HepG2 (cell line): ENCODE results near the gene HES7. TPM values are rescaled to one million over a fixed set of nuclear protein-coding genes. Genes with fewer than 3 reads are reported as not detected.

Source experiments
- ATAC-seq: fragments of 200-7000 bp; cut with Tn5 transposase; 3 replicates; pipeline ENCODE4 v1.9.1; 2020; ENCODE audit warnings: mild to moderate bottlenecking, moderate library complexity
- BruUV-seq: library from RNA; stranded (reverse); fragments of 400-500 nt; replicated peaks from 2 replicates; lab custom pipeline; 2021; lab: Mats Ljungman, UMichigan
- CTCF ChIA-PET: fragments of 300-600 bp; formaldehyde crosslinking; extraction: SDS; loops from one replicate; lab custom pipeline; 2021; ENCODE audit warnings: low total read pairs, inconsistent platforms, low intra/inter-chr PET ratio; lab: Yijun Ruan, JAX
- POLR2A ChIA-PET: fragments of 350-600 bp; sonication (Branson Sonifier 250); formaldehyde crosslinking; loops from one replicate; lab custom pipeline; 2020; ENCODE audit warnings: antibody characterized with exemption, inconsistent platforms; lab: Yijun Ruan, JAX
- DNase-seq: peaks from one replicate; pipeline ENCODE4 v3.0.0-alpha.2; 2015; ENCODE audit warnings: low spot score
- FAIRE-seq: peaks from 3 replicates; lab custom pipeline; 2011; peaks lifted over from hg19 to GRCh38; lab: Jason Lieb, UNC
- H2AFZ ChIP-seq: one replicate; pipeline ENCODE4 v1.6.1; 2011; ENCODE audit warnings: low read length, inconsistent platforms
- H3K27ac ChIP-seq: fragments of 300-600 bp; 3 replicates; pipeline ENCODE4 v1.8.0; 2011; ENCODE audit warnings: mixed run types, mild to moderate bottlenecking, mixed read lengths, low read length, inconsistent platforms; ENCODE audit not compliant: insufficient read depth; ENCODE audit errors: extremely low read length
- H3K27me3 ChIP-seq, 2 experiments: fragments of 200-600 bp in 1 of 2; 2 replicates in 1 of 2; 3 replicates in 1 of 2; pipeline versions ENCODE4 v1.6.0 to v1.8.0; 2011; ENCODE audit warnings: low read length in 2 of 2, mild to moderate bottlenecking in 2 of 2, moderate library complexity in 2 of 2, inconsistent platforms in 1 of 2; ENCODE audit not compliant: insufficient read depth in 2 of 2, control insufficient read depth in 1 of 2
- H3K36me3 ChIP-seq, 2 experiments: fragments of 200-600 bp in 1 of 2; replicated peaks in 1 of 2; 2 replicates in 1 of 2; 3 replicates in 1 of 2; pipeline versions ENCODE4 v1.5.1 to v1.8.0; 2011; ENCODE audit warnings: low read length in 2 of 2, inconsistent platforms in 1 of 2; ENCODE audit not compliant: insufficient read depth in 2 of 2, control insufficient read depth in 1 of 2
- H3K4me1 ChIP-seq: 2 replicates; pipeline ENCODE4 v1.5.1; 2012; ENCODE audit warnings: low read length, inconsistent platforms; ENCODE audit not compliant: insufficient read depth
- H3K4me2 ChIP-seq: 2 replicates; pipeline ENCODE4 v1.6.0; 2011; ENCODE audit warnings: low read depth, low read length, inconsistent platforms
- H3K4me3 ChIP-seq, 3 experiments: fragments of 200-600 bp in 1 of 3; sonication (generic), shearing (Covaris generic) in 1 of 3; replicated peaks in 1 of 3; 2 replicates each; pipeline ENCODE4 v1.5.1; 2011 to 2016; ENCODE audit warnings: low read length in 3 of 3, inconsistent platforms in 2 of 3, low read depth in 2 of 3, mild to moderate bottlenecking in 2 of 3, control low read depth in 1 of 3, mixed read lengths in 1 of 3; ENCODE audit not compliant: insufficient read depth in 1 of 3
- H3K79me2 ChIP-seq: one replicate; pipeline ENCODE4 v1.6.1; 2011; ENCODE audit warnings: low read length, inconsistent platforms; ENCODE audit not compliant: insufficient read depth
- H3K9ac ChIP-seq: 2 replicates; pipeline ENCODE4 v1.6.0; 2011; ENCODE audit warnings: mild to moderate bottlenecking, low read depth, low read length, inconsistent platforms; ENCODE audit not compliant: insufficient read depth
- H3K9me3 ChIP-seq: 2 replicates; pipeline ENCODE4 v1.5.1; 2012; ENCODE audit warnings: mild to moderate bottlenecking, low read length
- H4K20me1 ChIP-seq: 2 replicates; pipeline ENCODE4 v1.6.0; 2011; ENCODE audit warnings: inconsistent platforms, mild to moderate bottlenecking, low read length, moderate library complexity; ENCODE audit not compliant: insufficient read depth
- AKAP8 ChIP-seq: sonication (generic); formaldehyde crosslinking; IDR thresholded peaks from 2 replicates; pipeline ENCODE4 v1.5.1; 2020; ENCODE audit warnings: mild to moderate bottlenecking, missing genetic modification reagents
- CAMTA2 ChIP-seq: sonication (generic); formaldehyde crosslinking; IDR thresholded peaks from 2 replicates; pipeline ENCODE4 v1.4.0; 2020; ENCODE audit warnings: mild to moderate bottlenecking, missing genetic modification reagents, borderline replicate concordance
- EP300 ChIP-seq, 3 experiments: sonication (generic) in 1 of 3; formaldehyde crosslinking in 1 of 3; IDR thresholded peaks; 2 replicates each; pipeline versions ENCODE4 v1.5.1 to v1.6.1; 2011 to 2020; ENCODE audit warnings: low read depth in 2 of 3, low read length in 2 of 3, borderline replicate concordance in 1 of 3, improper control_type of control experiment in 1 of 3, mild to moderate bottlenecking in 1 of 3, missing genetic modification reagents in 1 of 3, moderate library complexity in 1 of 3
- SP4 ChIP-seq: sonication (generic); formaldehyde crosslinking; IDR thresholded peaks from 2 replicates; pipeline ENCODE4 v1.8.1; 2023; ENCODE audit warnings: mild to moderate bottlenecking, missing genetic modification reagents
- ZEB1 ChIP-seq: IDR thresholded peaks from 2 replicates; pipeline ENCODE4 v1.6.1; 2012; ENCODE audit warnings: mild to moderate bottlenecking, low read depth, inconsistent platforms; ENCODE audit not compliant: insufficient replicate concordance
- ZFP41 ChIP-seq: sonication (generic); formaldehyde crosslinking; IDR thresholded peaks from 2 replicates; pipeline ENCODE4 v1.4.0; 2020; ENCODE audit warnings: mild to moderate bottlenecking, missing genetic modification reagents, borderline replicate concordance
- ZNF124 ChIP-seq: sonication (generic); formaldehyde crosslinking; IDR thresholded peaks from 2 replicates; pipeline ENCODE4 v1.4.0; 2020; ENCODE audit warnings: missing genetic modification reagents
- ZNF264 ChIP-seq: sonication (generic); formaldehyde crosslinking; IDR thresholded peaks from 2 replicates; pipeline ENCODE4 v1.4.0; 2020; ENCODE audit warnings: missing genetic modification reagents
- ZNF644 ChIP-seq: IDR thresholded peaks from 2 replicates; pipeline ENCODE4 v1.6.1; 2016; ENCODE audit warnings: low read depth
- WGBS: methylation state at CpG from one replicate; pipeline ENCODE4 v1.1.6; 2017; ENCODE audit warnings: low lambda C conversion rate; 5-methylcytosine and 5-hydroxymethylcytosine counted together
- in situ Hi-C: cut with HindIII; loops from 2 replicates; pipeline ENCODE4 v1.10.0; 2017; ENCODE audit warnings: low pct_unique_long_range_greater_than_20kb; ENCODE audit not compliant: extremely low pct_ligation_motif_present
- intact Hi-C: fragments of 100-400 bp; cut with micrococcal nuclease; formaldehyde crosslinking; loops from one replicate; pipeline ENCODE4 v1.10.0; 2022; ENCODE audit not compliant: unreplicated experiment
- polyA plus RNA-seq, 8 experiments: library from polyadenylated mRNA; depleted of rRNA in 3 of 8; stranded (reverse) in 7 of 8; unstranded in 1 of 8; fragments of >200 nt; fragmentation: Illumina TruSeq in 4 of 8; extraction: Trizol in 4 of 8; gene quantifications; 2 replicates each; pipeline versions ENCODE4 v1.2.1 to v1.2.3, GENCODE V29; 2011 to 2016; ENCODE audit warnings: low read depth in 4 of 8, missing spikeins in 1 of 8, mixed read lengths in 1 of 8; ENCODE audit not compliant: insufficient read depth in 1 of 8
- total RNA-seq, 5 experiments: library from RNA; depleted of rRNA; stranded (reverse); fragments of >200 nt; fragmentation: Illumina TruSeq; extraction: Trizol; gene quantifications; 2 replicates each; pipeline ENCODE4 v1.2.3, GENCODE V29; 2016; ENCODE audit warnings: low read depth in 1 of 5
- TF ChIP-seq, protein P1 (sequence below): sonication (generic); formaldehyde crosslinking; IDR thresholded peaks from 2 replicates; pipeline ENCODE4 v1.5.0; 2020; ENCODE audit warnings: missing genetic modification reagents
- TF ChIP-seq, protein P2 (sequence below): sonication (generic); formaldehyde crosslinking; conservative IDR thresholded peaks from 2 replicates; pipeline ENCODE4 v1.8.0; 2022; ENCODE audit warnings: missing genetic modification reagents
- TF ChIP-seq, protein P3 (sequence below): IDR thresholded peaks from 2 replicates; pipeline ENCODE4 v1.6.1; 2018; ENCODE audit warnings: missing genetic modification reagents, mild to moderate bottlenecking, missing compliant biosample characterization
- TF ChIP-seq, protein P4 (sequence below): sonication (generic); formaldehyde crosslinking; IDR thresholded peaks from 2 replicates; pipeline ENCODE4 v1.5.0; 2020; ENCODE audit warnings: missing genetic modification reagents, mild to moderate bottlenecking, borderline replicate concordance

The HES7 gene
- total and polyA plus RNA-seq, 2 of the 13 experiments (the other 11 are each of a cell fraction or from before 2014, with no cell fraction given), result not detected

DNA sequence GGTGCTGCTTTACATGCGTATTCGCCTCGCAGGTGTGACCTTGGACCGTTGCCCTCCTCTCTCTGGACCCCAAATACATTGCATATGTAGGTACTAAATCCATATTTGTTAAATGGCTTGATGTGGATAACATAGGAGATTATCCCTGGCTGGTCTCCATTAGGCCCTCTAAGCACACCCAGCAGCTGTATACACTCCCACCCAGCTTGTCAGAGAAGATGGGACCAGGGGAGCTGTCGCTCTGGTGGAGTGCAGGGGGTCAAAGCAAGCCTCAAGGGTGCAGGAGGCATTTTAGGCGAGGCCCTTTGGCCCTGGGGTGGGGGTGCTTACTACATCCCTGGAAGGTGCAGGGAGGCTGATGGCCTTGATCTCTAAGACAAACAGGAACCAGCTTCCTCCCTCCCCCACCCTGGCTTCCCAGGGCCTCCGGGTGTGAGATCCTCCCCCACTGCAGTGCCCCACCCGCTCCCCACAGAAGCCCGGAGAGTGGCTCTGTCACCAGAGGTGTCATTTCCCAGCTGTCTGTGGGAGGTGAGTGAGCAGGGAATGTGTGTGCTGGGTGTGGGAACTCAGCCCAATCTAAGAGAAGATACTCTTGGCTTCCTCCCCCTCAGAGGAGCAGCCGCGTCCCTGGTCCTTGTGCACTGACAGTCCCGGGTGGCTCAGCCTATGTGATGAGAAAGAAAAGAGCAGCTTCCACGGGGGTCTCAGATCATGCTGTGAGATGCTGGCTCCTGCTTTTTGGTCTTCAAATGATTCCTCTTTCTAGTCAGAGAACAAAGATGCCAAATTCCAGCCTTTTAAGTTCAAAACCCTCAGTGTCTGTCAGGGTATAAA lies 40.3 kb upstream of the HES7 start:
- DNase-seq, result no peak
- Histone ChIP-seq H3K27me3 (no peaks in the 10 kb centered on the region; a peak in 1 of 5 replicates), H3K4me3 (peak overlapping the region; percentile 92 to 99 (median 98)), H3K9ac (peak overlapping the region; percentile 80), H3K79me2 (peaks cover 18% of the 10 kb centered on the region), H2AFZ (no peak overlapping the region), H3K4me1 (peaks cover 60% of the 10 kb centered on the region), H4K20me1 (no peaks in the 10 kb centered on the region), H3K4me2 (peak overlapping the region; percentile 91), H3K27ac (peak overlapping the region; percentile 95), H3K9me3 (no peaks in the 10 kb centered on the region), H3K36me3 (peaks cover 1 to 7% of the 10 kb centered on the region in 2 experiments; a peak in 3 of 5 replicates)
- BruUV-seq, result no TSS peak
- POLR2A ChIA-PET, result interaction anchor here (0.7 to 2.6 kb wide), 15 partner anchors 9 to 131 kb away, joined by 3 to 149 read pairs (median 5); partner anchors contain the start of genes BORCS6, RANGRF, SLC25A35 and TMEM107
- peak; percentile 56 for FAIRE-seq
- intact Hi-C loops (no loop called here), in situ Hi-C loops (no loop called here)
- WGBS, result 0% methylated on average over 4 of the region's 13 CpGs
- peak; percentile 78 for ATAC-seq
- CTCF ChIA-PET, result interaction anchor here (0.7 to 0.9 kb wide), 2 partner anchors 25 to 70 kb away, joined by 3 read pairs; no protein-coding TSS in a partner anchor
- TF ChIP-seq, protein P1, sequence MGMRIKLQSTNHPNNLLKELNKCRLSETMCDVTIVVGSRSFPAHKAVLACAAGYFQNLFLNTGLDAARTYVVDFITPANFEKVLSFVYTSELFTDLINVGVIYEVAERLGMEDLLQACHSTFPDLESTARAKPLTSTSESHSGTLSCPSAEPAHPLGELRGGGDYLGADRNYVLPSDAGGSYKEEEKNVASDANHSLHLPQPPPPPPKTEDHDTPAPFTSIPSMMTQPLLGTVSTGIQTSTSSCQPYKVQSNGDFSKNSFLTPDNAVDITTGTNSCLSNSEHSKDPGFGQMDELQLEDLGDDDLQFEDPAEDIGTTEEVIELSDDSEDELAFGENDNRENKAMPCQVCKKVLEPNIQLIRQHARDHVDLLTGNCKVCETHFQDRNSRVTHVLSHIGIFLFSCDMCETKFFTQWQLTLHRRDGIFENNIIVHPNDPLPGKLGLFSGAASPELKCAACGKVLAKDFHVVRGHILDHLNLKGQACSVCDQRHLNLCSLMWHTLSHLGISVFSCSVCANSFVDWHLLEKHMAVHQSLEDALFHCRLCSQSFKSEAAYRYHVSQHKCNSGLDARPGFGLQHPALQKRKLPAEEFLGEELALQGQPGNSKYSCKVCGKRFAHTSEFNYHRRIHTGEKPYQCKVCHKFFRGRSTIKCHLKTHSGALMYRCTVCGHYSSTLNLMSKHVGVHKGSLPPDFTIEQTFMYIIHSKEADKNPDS (CRISPR knock-in tag), result no peak
- TF ChIP-seq, protein P2, sequence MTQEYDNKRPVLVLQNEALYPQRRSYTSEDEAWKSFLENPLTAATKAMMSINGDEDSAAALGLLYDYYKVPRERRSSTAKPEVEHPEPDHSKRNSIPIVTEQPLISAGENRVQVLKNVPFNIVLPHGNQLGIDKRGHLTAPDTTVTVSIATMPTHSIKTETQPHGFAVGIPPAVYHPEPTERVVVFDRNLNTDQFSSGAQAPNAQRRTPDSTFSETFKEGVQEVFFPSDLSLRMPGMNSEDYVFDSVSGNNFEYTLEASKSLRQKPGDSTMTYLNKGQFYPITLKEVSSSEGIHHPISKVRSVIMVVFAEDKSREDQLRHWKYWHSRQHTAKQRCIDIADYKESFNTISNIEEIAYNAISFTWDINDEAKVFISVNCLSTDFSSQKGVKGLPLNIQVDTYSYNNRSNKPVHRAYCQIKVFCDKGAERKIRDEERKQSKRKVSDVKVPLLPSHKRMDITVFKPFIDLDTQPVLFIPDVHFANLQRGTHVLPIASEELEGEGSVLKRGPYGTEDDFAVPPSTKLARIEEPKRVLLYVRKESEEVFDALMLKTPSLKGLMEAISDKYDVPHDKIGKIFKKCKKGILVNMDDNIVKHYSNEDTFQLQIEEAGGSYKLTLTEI (CRISPR knock-in tag), result no peak
- no peak for TF ChIP-seq ZNF124
- no peak for TF ChIP-seq AKAP8 (CRISPR knock-in tag)
- TF ChIP-seq, protein P3, sequence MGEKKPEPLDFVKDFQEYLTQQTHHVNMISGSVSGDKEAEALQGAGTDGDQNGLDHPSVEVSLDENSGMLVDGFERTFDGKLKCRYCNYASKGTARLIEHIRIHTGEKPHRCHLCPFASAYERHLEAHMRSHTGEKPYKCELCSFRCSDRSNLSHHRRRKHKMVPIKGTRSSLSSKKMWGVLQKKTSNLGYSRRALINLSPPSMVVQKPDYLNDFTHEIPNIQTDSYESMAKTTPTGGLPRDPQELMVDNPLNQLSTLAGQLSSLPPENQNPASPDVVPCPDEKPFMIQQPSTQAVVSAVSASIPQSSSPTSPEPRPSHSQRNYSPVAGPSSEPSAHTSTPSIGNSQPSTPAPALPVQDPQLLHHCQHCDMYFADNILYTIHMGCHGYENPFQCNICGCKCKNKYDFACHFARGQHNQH, result no peak; the same call in 1 of the 2 replicates
- peak in 1 of 2 experiments; percentile 59; a peak in 2 of 4 replicates for TF ChIP-seq EP300 (IDR thresholded peaks at IDR 0.05; ENCODE audit: low read depth in 2 of 2, low read length in 2 of 2)
- no peak for TF ChIP-seq EP300 (CRISPR knock-in tag; IDR thresholded peaks at IDR 0.05; ENCODE audit: borderline replicate concordance)
- TF ChIP-seq ZFP41 (CRISPR knock-in tag), result no peak
- no peak; the same call in 1 of the 2 replicates for TF ChIP-seq SP4 (CRISPR knock-in tag)
- no peak for TF ChIP-seq ZNF644
- TF ChIP-seq, protein P4, sequence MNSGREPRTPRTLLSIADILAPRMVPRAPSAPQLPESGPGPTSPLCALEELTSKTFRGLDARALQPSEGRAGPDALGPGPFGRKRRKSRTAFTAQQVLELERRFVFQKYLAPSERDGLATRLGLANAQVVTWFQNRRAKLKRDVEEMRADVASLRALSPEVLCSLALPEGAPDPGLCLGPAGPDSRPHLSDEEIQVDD (CRISPR knock-in tag), result no peak
- TF ChIP-seq ZNF264 (CRISPR knock-in tag), result no peak
- TF ChIP-seq ZEB1, result no peak
- TF ChIP-seq CAMTA2, result no peak
